GM18526 (cell line): Measurements from ENCODE around the gene FXYD6.

Experiments used
- POLR2A ChIP-seq: IDR thresholded peaks from 3 replicates; pipeline ENCODE4 v1.6.1; 2011; ENCODE audit not compliant: insufficient read length; ENCODE audit errors: extremely low read depth

The FXYD6 gene

GRCh38 chr11:117876341-117877119, at the start of gene FXYD6:
TSS of gene FXYD6 (minus strand) at chr11:117876658. CDS start at chr11:117842776, 33,882 bp downstream.
- no peak for TF ChIP-seq POLR2A

- TF ChIP-seq POLR2A = no peak
These were observed 48.9 kb upstream of the FXYD6 start for GRCh38 chr11:117925198-117925925.

- no peak for TF ChIP-seq POLR2A
These were observed 48.2 kb upstream of the FXYD6 start for GRCh38 chr11:117924631-117925170.

GRCh38 chr11:117923773-117924172, 47.3 kb upstream of the FXYD6 start:
- TF ChIP-seq POLR2A = no peak

DNA sequence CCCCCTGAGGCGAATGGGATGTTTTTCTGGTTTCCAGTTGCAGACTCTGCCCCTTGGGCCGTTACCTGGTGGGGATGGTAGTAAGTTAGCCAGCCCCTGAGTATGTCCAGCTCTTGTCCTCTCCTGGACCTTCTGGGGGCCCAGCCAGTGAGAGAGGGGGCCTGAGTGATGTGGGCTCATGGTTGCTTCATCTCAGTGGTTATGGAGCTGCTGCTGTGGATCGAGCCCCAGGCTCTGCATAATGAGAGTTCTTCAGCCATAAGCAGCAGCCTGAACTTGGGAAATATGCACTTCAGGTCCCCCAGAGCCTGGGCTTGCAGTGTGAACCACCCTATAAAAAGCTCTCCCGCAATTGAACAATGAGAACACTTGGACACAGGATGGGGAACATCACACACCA, 46.8 kb upstream of the FXYD6 start:
- no peak for TF ChIP-seq POLR2A

GRCh38 chr11:117921893-117922292, 45.4 kb upstream of the FXYD6 start:
- no peak for TF ChIP-seq POLR2A

- no peak for TF ChIP-seq POLR2A
These were observed 45.0 kb upstream of the FXYD6 start for GRCh38 chr11:117921456-117921855.

DNA sequence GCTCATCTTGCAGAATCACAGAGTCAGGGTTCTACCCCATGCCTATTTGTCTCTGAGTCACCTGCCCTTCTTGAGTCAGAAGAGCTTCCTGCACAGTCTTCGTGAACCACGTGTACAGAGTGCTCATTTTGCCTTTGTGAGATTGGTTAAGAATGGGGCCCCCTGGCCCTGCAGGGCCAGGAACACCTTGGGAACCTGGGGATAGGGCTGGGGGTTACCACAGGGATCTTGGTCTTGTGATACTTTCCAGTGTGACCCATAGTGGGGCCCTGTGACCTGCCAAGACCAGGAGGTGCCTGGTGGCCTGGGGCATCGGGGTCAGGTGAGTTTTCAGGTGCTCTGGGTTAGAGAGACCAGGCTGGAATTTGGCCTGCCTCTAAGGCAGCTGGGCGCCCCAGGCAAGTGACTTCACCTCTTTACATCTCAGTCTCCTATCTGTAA, 43.3 kb upstream of the FXYD6 start:
- TF ChIP-seq POLR2A = no peak

DNA sequence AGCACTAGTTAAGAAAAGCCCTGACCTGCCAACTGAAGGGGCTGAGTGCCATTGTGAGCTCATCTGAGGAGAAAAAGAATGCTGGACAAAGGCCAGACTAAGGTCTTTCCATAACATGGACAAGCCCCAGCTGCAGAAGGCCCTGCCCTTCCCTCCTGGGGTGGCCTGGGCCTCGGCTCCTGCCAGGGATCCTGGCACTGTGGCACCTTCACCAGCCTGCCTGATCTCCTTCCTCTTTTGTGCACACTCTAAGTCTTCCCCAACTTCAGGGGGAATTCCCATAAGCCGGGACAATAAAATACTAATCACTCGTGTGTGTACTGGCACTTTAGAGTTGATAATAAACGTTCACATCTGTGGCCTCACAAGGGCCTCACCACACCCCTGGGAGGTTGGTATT, 42.9 kb upstream of the FXYD6 start:
- TF ChIP-seq POLR2A = no peak

- no peak for TF ChIP-seq POLR2A
These were observed 42.2 kb upstream of the FXYD6 start for GRCh38 chr11:117918366-117919255.

- TF ChIP-seq POLR2A = no peak
These were observed 41.2 kb upstream of the FXYD6 start for GRCh38 chr11:117917591-117918151.

DNA sequence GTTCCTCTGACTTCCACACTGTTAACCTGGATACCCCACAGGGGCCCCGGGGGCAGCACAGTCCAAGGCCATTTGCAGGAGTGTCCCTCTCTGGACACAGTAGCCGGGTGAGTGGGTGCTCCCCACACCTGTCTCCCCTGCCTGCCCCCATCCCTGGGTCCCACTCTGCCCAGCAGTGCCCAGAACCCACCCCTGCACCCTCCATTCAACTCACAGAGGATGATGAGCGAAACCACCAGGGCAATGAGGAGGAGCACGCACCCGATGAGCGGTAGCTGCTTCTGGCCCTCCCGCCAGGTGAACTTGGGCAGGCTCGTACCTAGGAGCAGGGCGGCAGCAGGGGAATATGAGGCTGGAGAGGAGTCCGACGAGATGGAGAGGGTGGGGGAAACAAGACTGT, 40.5 kb upstream of the FXYD6 start:
- TF ChIP-seq POLR2A = no peak

DNA sequence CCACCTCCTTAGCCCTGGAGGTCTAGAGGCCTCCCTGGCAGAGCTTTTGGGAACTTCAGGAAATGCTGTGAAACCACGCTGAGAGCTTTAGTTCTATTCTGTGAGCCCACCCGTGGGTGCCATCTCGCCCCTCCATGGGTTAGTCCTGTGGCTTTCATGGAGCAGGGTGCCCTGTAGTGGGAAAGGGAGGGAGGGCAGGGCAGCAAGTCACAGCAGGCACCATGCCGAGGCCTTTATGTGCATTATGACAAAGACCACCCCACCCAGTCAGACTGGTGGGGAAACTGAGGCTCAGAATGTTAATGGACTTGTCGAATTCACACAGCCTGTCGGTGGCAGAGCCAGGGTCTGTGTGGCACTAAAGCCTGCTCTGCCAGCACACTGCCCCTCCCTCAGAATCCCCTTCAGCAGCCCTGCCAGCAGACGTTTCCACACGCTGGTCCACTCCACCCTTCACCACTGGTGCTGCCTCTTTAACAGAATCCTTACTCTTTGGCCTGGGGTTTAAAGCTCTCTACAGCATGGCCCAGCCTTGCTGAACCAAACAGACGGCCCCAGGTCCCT, 39.3 kb upstream of the FXYD6 start:
- no peak for TF ChIP-seq POLR2A

DNA sequence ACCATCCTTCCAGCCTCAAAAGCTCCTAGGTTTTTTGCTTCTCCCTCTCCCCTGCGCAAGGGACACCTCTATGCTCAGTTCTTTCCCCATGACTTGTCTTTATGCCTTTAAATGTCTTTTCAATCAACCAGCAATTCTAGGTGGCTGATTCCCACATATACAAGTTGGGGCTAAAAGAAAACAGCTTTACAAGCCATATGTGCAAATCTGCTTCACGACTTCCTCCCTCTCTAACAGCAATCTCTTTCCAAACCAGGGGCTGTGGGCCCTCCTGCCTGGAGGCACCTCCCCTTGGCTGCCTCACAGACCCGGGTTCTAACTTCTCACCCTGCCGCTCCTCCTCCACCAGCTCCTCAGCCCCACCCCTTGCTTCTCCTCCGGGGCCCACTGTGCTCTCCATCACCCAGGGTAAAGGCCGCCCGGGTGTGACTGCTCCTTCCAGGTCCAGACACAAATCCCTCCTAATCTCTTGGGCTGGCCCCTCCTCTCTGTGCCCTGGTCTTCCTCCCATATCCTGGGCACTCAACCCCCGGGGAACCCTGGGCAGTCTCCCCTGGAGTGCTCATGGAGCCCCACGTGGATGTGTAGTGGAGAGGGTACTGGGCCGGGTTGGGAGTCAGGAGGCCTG, 38.6 kb upstream of the FXYD6 start:
- no peak for TF ChIP-seq POLR2A
